Activated T-helper 2 cell treated with anti-CD3 and anti-CD28 coated beads, Interferon-gamma antibody, Interleukin-2, Interleukin-4, amounts not matched to agents 10 μg/mL and 5 μg/mL and 100 μg/mL, durations not matched to agents 14 hours and 24 hours and 36 hours (primary cell): Measurements from ENCODE around the gene UBE3B. TPM values are rescaled to one million over a fixed set of nuclear protein-coding genes. Genes with fewer than 3 reads are reported as not detected.

Experiments
- DNase-seq: peaks from one replicate; pipeline ENCODE4 v3.0.0; 2021; ENCODE audit warnings: low spot score
- H3K27ac Mint-ChIP-seq: one replicate; pipeline ENCODE4 v1.8.0; 2021; ENCODE audit warnings: mixed read lengths
- H3K27me3 Mint-ChIP-seq: one replicate; pipeline ENCODE4 v1.8.0; 2021; ENCODE audit warnings: low read depth, mixed read lengths
- H3K36me3 Mint-ChIP-seq: one replicate; pipeline ENCODE4 v1.8.0; 2021; ENCODE audit warnings: low read depth, mixed read lengths
- H3K4me1 Mint-ChIP-seq: one replicate; pipeline ENCODE4 v1.8.0; 2021; ENCODE audit warnings: low read depth, mixed read lengths
- H3K4me3 Mint-ChIP-seq: one replicate; pipeline ENCODE4 v1.8.0; 2021; ENCODE audit warnings: low read depth, mild to moderate bottlenecking, moderate library complexity, mixed read lengths
- H3K9me3 Mint-ChIP-seq: one replicate; pipeline ENCODE4 v1.8.0; 2021; ENCODE audit warnings: mixed read lengths
- intact Hi-C: fragments of 100-400 bp; cut with micrococcal nuclease; formaldehyde crosslinking; loops from one replicate; pipeline ENCODE4 v1.15.1; 2023
- total RNA-seq: library from RNA; stranded (reverse); gene quantifications from 2 replicates; pipeline ENCODE4 v1.2.3, GENCODE V29; 2022

Gene UBE3B
- total RNA-seq, 1 donor from 2014 or later = 30.6 TPM

- intact Hi-C loops = loop anchor here (1.0 to 10.0 kb wide), 6 partner anchors 96 to 1204 kb away; partner anchors contain the start of genes ALKBH2, FAM222A, FICD and KCTD10
- Mint-ChIP-seq H3K36me3 (peaks cover 39% of the 10 kb centered on the region), H3K4me3 (peak within 1 kb of the TSS; percentile 93), H3K9me3 (no peaks in the 10 kb centered on the region), H3K27ac (peak within 1 kb of the TSS; percentile 92), H3K4me1 (peaks cover 30% of the 10 kb centered on the region), H3K27me3 (no peaks in the 10 kb centered on the region)
- peak; percentile 99 for DNase-seq
Measured at GRCh38 chr12:109573029-109573913, 95.8 kb downstream of the UBE3B start, which contains the start of the genes MMAB and MVK. Gene MMAB (minus strand): TSS chr12:109573504. CDS start chr12:109573480, 24 bp downstream. Gene MVK (plus strand): TSS chr12:109573794. CDS start chr12:109574823, 1,029 bp downstream.

- Mint-ChIP-seq H3K27me3 (no peaks in the 10 kb centered on the region), H3K36me3 (peaks cover 45% of the 10 kb centered on the region), H3K27ac (peak overlapping the region; percentile 92), H3K9me3 (no peaks in the 10 kb centered on the region), H3K4me3 (peak overlapping the region; percentile 93), H3K4me1 (peaks cover 30% of the 10 kb centered on the region)
- intact Hi-C loops = loop anchor here (1.0 to 10.0 kb wide), 6 partner anchors 97 to 1203 kb away; partner anchors contain the start of genes ALKBH2, FAM222A, FICD and KCTD10
- DNase-seq = no peak
Measured at GRCh38 chr12:109573914-109574244, 96.4 kb downstream of the UBE3B start.

- Mint-ChIP-seq H3K36me3 (peaks cover 48% of the 10 kb centered on the region), H3K27me3 (no peaks in the 10 kb centered on the region), H3K4me3 (no peak overlapping the region), H3K27ac (no peak overlapping the region), H3K9me3 (no peaks in the 10 kb centered on the region), H3K4me1 (peaks cover 23% of the 10 kb centered on the region)
- no peak for DNase-seq
- intact Hi-C loops = loop anchor here (10.0 kb wide), 1 partner anchor 481 kb away; the partner anchor contains the start of genes ALKBH2 and UNG
Measured at GRCh38 chr12:109575683-109576082, 98.2 kb downstream of the UBE3B start.

GRCh38 chr12:109577311-109577710, 99.9 kb downstream of the UBE3B start:
- Mint-ChIP-seq H3K36me3 (peaks cover 52% of the 10 kb centered on the region), H3K27me3 (no peaks in the 10 kb centered on the region), H3K9me3 (no peaks in the 10 kb centered on the region), H3K4me1 (peaks cover 19% of the 10 kb centered on the region), H3K27ac (no peak overlapping the region), H3K4me3 (no peak overlapping the region)
- intact Hi-C loops = loop anchor here (10.0 kb wide), 1 partner anchor 483 kb away; the partner anchor contains the start of genes ALKBH2 and UNG
- no peak for DNase-seq

- H3K27me3 Mint-ChIP-seq = no peaks in the 10 kb centered on the region
- intact Hi-C loops = loop anchor here (10.0 kb wide), 1 partner anchor 484 kb away; the partner anchor contains the start of genes ALKBH2 and UNG
- no peak overlapping the region for H3K4me3 Mint-ChIP-seq
- H3K9me3 Mint-ChIP-seq = no peaks in the 10 kb centered on the region
- no peak for DNase-seq
- H3K36me3 Mint-ChIP-seq = peaks cover 55% of the 10 kb centered on the region
- no peak overlapping the region for H3K27ac Mint-ChIP-seq
- H3K4me1 Mint-ChIP-seq = peaks cover 12% of the 10 kb centered on the region
Measured at GRCh38 chr12:109578330-109578927, 101.0 kb downstream of the UBE3B start.

GRCh38 chr12:109579639-109580038, 102.2 kb downstream of the UBE3B start:
- DNase-seq = no peak
- Mint-ChIP-seq H3K4me1 (peaks cover 4% of the 10 kb centered on the region), H3K36me3 (peaks cover 59% of the 10 kb centered on the region), H3K4me3 (no peak overlapping the region), H3K27ac (no peak overlapping the region), H3K27me3 (no peaks in the 10 kb centered on the region), H3K9me3 (no peaks in the 10 kb centered on the region)
- intact Hi-C loops = loop anchor here (10.0 kb wide), 1 partner anchor 485 kb away; the partner anchor contains the start of genes ALKBH2 and UNG

GRCh38 chr12:109580272-109580671, 102.8 kb downstream of the UBE3B start:
- no peak overlapping the region for H3K4me3 Mint-ChIP-seq
- H3K4me1 Mint-ChIP-seq = no peaks in the 10 kb centered on the region
- H3K9me3 Mint-ChIP-seq = no peaks in the 10 kb centered on the region
- no peak for DNase-seq
- no peaks in the 10 kb centered on the region for H3K27me3 Mint-ChIP-seq
- intact Hi-C loops = no loop called here
- peaks cover 59% of the 10 kb centered on the region for H3K36me3 Mint-ChIP-seq
- H3K27ac Mint-ChIP-seq = no peak overlapping the region

GRCh38 chr12:109580684-109581333, 103.4 kb downstream of the UBE3B start:
- DNase-seq = no peak
- no peaks in the 10 kb centered on the region for H3K4me1 Mint-ChIP-seq
- peaks cover 55% of the 10 kb centered on the region for H3K36me3 Mint-ChIP-seq
- no peak overlapping the region for H3K27ac Mint-ChIP-seq
- no peak overlapping the region for H3K4me3 Mint-ChIP-seq
- H3K9me3 Mint-ChIP-seq = no peaks in the 10 kb centered on the region
- H3K27me3 Mint-ChIP-seq = no peaks in the 10 kb centered on the region
- intact Hi-C loops = no loop called here

- no peak for DNase-seq
- H3K9me3 Mint-ChIP-seq = no peaks in the 10 kb centered on the region
- H3K36me3 Mint-ChIP-seq = peaks cover 52% of the 10 kb centered on the region
- H3K4me3 Mint-ChIP-seq = no peak overlapping the region
- intact Hi-C loops = no loop called here
- H3K27me3 Mint-ChIP-seq = no peaks in the 10 kb centered on the region
- no peaks in the 10 kb centered on the region for H3K4me1 Mint-ChIP-seq
- H3K27ac Mint-ChIP-seq = no peak overlapping the region
Measured at GRCh38 chr12:109581334-109581691, 103.9 kb downstream of the UBE3B start.

GRCh38 chr12:109581856-109582255, 104.4 kb downstream of the UBE3B start:
- Mint-ChIP-seq H3K36me3 (peaks cover 49% of the 10 kb centered on the region), H3K4me1 (no peaks in the 10 kb centered on the region), H3K4me3 (no peak overlapping the region), H3K27ac (no peak overlapping the region), H3K9me3 (no peaks in the 10 kb centered on the region), H3K27me3 (no peaks in the 10 kb centered on the region)
- no peak for DNase-seq
- intact Hi-C loops = no loop called here

GRCh38 chr12:109582636-109583035, 105.2 kb downstream of the UBE3B start:
- H3K4me3 Mint-ChIP-seq = no peak overlapping the region
- intact Hi-C loops = no loop called here
- H3K27me3 Mint-ChIP-seq = no peaks in the 10 kb centered on the region
- no peaks in the 10 kb centered on the region for H3K9me3 Mint-ChIP-seq
- no peak for DNase-seq
- H3K36me3 Mint-ChIP-seq = peaks cover 43% of the 10 kb centered on the region
- no peak overlapping the region for H3K27ac Mint-ChIP-seq
- no peaks in the 10 kb centered on the region for H3K4me1 Mint-ChIP-seq

- no peak for DNase-seq
- no peaks in the 10 kb centered on the region for H3K27me3 Mint-ChIP-seq
- no peak overlapping the region for H3K4me3 Mint-ChIP-seq
- H3K36me3 Mint-ChIP-seq = peaks cover 40% of the 10 kb centered on the region
- no peaks in the 10 kb centered on the region for H3K4me1 Mint-ChIP-seq
- intact Hi-C loops = no loop called here
- H3K27ac Mint-ChIP-seq = no peak overlapping the region
- H3K9me3 Mint-ChIP-seq = no peaks in the 10 kb centered on the region
Measured at GRCh38 chr12:109583733-109584132, 106.3 kb downstream of the UBE3B start.
